HuH-7.5 (cell line): ENCODE data around the gene NKD1.
"Not testable (repeated sequence)": the region's sequence is repeated elsewhere in the genome, so short reads cannot be mapped to it uniquely, and the experiment has no call there.

Experiments
- DNase-seq: peaks from one replicate; pipeline ENCODE4 v3.0.0; 2011; ENCODE audit warnings: low spot score

Gene NKD1

DNA sequence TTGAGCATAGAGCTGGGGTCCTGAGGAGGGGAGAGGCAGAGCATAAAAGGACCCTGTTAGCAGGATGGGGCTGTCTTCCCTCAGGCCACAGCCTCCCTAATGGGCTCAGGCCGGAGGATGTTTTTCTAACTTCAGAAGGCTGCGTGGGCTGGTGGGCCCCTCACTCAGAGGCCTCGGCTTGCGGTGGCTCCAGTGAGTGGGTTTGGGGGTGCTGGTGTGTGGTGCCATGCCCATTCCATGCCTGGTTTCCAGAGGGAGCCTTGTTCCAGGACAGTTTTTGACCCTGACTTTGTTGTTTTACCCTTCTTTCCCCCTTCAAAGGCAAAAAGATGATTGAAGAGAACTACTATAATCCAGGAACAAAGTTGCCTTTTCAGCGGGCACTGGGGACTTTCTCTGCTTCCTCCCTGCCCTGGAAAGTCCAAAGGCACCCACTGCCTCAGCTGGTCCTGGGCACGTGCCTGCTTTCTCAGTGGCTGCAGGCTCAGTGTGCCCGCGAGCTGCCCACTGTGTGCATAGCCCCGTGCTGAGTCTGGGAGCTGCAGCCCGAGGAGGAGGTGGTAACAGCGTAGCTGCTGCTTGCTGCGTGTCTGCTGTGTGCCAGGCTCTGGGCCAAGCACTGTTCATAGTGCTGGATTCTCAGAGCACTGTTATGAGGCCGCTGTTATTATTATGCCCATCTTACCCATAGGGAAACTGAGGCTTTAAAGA, 11.8 kb downstream of the NKD1 start:
- DNase-seq = no peak

DNA sequence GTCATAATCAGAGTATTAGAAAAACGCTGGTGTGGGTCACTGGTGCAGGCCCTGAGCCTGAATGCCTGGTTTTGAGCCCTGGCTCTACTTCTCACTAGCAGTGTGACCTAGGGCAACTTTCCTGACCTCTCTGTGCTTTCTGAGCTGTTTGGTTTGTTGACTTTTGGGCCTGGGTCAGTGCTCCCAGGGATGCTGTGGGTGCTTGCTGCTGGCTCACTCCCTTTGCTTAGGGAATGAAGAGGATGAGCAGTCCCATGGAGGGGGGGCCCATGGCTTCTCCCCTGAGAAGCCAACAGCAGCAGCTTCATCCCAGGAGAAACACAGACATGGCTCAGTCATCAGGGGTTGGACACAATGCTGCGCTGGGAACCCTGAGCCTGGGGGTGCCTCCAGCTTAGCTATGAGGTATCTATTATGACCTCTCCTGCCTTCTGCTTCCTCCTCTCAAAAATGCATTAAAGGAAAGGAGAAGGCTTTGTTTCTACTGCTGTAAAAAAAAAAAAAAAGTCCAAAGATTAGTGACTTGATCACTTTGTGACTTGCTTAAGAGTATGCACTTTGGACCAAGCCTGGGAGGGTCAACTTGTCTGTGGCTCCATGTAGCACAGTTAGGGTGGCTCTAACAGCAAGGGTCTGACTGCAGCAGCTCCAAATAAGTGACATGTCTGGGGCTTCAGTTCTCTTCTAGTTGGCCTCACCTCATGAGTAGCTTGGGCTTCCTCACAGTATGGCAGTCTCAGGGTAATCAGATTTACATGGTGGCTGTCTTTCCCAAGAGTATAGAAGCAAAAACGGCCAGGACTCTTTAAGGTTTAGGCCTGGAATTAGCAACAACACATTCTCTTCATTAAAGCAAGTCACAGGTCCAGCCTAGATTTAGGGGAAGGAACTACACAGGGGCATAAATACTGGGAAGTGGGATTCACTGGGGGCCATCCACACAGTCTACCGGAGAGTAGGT, 13.0 kb downstream of the NKD1 start:
- DNase-seq = no peak

DNA sequence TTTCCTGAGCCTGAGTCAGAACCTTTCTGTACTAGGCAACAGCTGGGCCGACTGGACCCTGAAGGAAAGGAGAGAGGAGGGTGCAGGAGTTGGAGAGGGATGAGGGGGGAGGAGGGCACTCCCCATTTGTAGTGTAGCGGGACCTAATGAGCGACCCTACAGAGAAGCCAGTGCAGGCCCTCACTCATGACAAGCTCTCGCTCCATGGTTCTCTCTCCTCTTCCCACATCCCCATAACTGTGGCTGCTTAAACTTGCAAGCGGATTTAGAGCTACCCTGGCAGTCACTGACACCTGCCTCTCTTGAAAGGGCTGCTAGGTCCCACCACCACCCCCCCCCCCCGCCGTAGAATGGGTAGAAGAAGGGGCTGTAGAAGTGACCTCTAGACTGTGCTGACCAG, 14.5 kb downstream of the NKD1 start:
- DNase-seq = no peak

DNA sequence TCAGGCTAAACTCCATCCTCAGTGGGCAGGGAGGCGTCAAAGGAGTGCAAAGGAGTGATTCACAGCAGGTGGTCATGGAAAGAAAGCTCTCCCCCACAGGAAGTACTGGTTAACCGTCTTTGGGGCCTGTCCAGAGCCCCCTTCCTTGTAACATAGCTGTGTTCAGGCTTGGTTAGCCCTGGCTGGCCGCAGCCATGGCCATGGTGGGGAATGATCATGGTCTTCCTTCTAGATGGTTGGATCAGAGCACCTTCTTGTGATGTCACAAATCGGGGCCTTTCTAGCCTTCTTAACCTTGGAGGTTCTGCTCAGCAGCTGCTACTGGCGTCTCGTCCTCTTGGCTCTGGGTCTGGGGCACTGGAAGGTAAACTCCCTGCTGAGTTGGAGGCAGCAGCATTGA, 15.8 kb downstream of the NKD1 start:
- DNase-seq = no peak

DNA sequence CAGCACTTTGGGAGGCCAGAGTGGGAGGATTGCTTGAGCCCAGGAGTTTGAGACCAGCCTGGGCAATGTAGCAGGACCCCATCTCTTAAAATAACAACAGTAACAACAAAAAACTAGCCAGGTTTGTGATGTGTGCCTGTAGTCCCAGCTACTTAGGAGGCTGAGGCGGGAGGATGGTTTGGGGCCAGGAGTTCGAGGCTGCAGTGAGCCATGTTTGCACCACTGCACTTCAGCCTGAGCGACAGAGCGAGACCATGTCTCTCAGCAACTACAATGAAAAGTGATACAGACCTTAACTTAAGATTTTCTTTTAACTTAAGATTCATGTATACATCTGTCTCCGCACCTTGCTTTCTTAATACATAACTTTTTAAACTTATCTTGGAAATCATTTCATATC, 17.2 kb downstream of the NKD1 start:
- no peak for DNase-seq

DNA sequence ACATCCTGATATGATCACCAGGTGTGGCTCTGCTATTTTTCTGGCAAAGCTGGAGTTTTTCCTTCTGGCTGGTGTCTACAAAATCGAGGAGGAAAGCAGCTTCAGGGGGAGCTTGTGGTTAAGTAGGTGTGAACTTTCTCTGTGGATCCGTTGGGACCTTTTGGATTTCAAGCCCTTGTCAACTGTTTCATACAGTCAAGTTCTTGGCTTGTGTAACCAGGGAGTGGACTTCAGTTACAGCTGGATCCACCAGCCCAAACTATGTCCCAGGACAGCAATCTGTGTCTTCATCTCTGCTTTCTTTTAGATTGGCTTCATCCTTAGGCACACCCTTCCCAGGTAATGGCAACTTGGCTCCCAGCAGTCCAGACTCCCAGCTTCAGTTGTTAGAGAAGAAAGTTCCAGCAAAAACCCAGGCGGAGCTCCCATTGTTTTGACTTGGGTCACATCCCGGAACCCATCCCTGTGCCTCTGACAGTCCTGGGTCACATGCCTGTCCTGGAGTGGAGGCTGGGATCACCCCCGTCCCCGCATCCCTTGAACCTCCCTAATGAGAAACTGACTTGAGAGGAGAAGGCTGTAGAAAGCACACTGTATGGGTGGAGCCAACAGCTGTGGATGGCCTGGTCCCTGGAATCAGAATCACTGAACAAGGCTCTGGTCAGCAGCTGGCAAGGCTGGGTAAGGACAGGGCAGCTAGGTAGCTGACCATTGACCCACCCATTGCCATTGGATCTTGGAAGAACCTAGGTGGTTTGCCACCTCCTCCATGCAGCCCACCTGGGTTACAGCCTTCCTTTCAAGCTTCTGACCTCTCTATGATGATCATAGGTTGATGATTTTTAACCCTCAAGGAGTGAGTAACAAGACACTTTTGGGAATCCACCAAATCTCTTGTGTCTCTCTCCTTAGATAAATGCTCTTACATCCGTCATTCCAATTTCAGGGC, 18.1 kb downstream of the NKD1 start:
- no peak for DNase-seq

DNA sequence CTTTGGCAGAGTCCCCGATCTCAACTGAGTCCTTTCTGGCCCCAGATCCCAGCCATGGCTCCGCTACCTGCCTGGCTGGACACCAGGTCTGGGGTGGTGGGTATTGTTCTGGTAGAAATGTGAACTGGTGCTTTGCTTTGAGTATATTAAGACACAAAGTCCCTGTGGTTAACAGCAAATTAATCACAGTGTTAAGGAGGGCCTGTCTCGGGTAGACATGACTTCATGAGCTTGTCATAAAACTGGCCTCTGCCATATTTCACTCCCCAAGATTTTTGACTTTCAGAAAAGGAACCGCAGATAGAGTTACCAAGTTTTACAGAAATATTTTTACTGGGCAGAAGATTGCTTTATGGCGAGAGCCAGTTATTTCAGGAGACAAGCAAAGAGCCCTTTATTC, 19.5 kb downstream of the NKD1 start:
- no peak for DNase-seq

DNA sequence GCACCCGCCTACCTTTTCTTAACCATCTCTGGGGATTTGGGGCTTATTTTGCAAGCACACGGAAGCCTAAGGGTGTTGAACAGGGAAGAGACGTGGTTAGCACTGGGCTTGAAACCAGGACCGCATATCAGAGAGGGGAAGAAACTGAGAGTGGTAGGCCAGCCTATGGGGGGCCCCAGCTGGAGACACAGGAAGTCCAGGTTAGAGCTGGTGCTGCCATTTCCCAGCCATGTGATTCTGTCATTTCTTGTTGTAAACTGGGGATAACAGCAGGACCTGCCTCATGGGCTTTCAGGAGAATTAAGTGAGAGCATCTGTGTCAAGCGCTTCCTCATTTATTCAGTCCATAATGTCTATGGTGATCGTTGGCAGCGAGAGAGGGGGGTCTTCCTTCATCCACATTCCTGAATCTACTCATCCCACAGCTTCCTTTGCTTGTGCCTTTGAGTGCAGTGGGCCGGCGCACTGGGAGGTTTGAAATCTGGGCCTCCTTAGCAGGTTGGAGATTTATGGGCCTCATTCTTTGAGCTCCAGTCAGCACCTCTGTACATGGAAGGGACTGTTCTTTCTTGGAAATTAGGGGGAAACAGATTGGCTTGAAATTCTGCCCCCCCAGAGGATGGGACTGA, 20.1 kb downstream of the NKD1 start:
- no peak for DNase-seq

DNA sequence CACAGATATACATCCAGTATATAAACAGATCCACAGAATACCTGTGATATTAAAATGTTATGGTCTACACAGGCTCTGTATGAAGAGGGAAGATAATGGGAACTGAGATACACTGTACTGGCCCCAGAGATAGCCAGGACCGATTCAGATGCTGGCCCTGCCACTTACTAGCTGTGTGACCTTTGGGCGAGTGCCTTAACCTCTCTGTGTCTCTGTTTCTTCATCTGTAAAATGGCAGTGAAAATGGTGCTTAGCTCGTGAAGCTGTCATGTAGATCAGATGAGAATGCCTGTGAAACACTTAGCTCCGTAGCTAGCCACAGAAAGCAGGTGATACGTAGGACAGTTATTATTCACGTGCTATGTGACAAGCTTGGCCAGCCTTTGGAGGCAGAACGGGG, 22.2 kb downstream of the NKD1 start:
- no peak for DNase-seq

DNA sequence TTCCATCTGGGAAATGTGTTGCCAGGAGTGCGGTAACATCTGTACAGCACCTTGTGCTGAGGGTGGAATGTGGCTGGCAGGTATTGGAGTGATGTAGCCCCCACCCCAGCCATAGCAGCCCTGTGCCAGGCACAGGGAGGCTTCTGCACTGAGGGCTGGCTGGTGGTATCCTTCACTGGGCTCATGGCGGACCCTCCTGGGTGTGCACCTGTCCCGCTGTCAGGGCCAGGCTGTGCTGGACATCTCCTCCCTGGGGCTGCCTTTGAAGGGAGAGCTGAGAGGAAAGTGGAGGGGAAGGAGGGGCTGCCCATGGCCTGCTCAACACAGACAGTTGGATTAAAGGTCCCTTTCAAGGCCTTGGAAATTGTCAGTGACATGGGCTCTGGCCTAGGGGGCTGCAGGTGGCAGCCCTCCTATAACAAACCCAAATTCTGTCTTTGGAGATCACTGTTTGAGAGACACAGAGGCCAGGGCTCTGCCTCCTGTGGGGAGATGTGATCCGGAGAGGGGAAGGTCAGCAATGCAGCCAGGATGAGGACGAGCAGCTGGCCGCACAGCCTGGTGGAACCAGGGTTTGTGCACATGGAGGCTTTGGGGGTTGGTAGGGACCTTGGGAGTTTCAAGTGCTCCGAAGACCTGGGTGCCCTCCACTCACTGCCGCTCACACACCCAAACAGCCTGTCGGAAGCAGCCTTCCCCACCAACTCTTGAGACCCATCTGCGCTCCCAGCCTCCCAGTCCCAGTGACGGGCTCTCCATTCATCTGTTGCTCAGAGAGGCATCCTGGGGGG, 22.8 kb downstream of the NKD1 start:
- DNase-seq = no peak

DNA sequence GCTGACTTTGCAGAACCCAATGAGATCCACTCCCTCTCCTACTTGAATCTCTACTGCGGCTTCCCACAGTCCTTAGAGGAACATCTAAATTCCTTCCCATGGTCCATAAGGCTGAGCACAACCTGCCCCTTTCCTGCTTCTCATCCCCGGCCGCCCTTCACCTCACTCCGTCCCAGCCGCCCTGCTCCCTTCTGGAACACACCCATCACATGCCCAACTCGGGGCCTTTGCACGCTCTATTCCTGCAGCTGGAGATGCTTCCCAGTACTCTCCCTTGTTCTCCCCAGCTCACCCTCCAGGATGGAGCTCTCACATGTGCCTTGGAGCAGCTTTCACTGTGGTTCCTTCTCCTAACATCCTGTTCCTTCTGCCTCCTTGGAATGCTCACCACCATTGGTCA, 23.6 kb downstream of the NKD1 start:
- DNase-seq = no peak

DNA sequence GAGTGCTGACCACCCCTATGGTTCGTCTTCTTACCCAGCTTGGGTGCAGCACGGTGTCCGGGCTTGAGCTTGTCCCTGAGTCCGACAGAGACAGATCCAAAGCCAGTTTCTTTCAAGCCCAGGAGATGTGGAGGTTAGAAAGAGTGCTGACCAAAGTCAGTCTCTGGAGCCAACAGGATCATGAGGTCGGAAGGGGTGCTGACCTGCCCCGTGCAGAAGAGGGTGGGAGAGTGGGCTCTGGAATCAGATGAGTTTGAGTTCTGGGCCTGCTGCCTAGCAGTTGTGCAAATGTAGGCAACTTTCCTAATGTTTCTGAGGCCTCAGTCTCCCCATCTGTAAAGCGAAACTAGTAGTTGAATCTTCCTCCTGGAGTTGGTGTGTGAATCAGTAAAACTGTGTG, 24.5 kb downstream of the NKD1 start:
- DNase-seq = no peak

DNA sequence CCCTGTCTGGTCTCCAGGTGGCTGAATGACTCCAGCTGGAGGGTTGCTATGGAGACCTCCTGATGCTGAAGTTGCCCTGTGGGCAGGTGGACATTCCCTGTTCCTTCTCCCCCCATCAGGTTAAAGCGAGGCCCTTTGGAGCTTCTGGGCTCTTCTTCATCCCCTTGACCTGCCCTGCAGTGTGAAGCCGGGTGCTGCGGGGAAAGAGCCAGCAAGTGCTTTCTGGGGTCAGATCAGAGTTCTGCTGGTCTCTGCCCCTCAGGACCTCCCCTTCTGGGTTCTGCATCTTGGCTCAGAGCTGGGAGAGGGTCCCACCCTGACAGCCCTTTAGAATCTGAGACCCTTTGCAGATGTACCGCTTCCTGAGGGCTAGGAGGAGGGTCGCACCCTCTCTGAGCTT, 25.1 kb downstream of the NKD1 start:
- DNase-seq = no peak

DNA sequence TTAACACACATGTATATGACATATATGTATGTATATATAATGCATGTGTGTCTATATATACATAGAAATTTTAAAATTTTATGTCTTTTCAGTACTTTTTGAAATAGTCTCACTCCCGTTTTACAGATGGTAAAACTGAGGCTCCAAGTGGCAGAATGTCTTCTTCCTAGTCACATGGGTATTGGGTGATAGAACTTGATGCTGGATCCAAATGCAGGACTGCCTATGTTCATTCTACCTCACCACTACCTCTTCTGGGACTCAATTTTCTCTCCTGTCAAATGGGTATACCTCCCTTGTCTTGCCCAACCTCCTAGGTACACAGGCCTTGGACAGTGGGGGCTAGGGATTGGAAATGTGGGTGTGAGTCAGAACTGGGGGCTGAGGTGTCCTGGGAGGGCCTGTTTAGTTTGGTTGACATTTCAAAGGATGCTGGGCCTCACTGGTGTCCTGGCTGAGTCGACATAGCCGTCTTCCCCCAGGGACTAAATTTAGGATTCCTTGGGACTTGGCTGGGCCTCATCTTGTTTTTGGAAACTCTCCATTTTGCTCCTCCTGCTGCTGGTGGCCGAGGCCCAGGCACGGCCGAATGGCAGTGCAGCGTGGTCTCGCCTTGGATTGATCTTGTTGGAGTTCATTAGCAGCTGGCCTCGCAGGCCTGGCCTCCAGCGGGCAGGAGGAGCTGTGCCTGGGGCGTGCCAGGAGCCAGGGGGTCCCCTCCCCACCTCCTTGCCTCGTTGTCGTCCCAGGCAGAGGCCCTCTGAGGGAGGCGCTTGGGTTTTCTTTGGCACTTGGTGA, 25.9 kb downstream of the NKD1 start:
- no peak for DNase-seq

DNA sequence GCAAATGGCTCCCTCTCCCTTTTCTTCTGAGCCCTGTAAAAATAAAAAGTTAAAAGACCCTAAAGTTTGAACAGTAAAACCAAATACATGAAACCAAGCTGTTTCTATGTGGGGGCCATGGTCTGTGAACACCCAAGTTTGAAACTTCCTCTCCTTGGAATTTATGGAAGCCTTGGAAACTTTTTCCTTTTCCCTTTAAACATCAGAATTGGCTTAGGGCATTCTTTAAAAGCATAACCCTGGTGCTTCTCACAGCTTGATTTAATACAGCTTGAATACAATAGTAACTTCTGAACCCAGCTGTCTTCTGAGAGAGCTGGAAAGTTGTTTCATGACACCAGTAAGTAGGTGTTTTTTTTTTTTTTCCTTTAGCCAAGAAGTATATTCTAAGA, 26.5 kb downstream of the NKD1 start:
- DNase-seq = no peak

DNA sequence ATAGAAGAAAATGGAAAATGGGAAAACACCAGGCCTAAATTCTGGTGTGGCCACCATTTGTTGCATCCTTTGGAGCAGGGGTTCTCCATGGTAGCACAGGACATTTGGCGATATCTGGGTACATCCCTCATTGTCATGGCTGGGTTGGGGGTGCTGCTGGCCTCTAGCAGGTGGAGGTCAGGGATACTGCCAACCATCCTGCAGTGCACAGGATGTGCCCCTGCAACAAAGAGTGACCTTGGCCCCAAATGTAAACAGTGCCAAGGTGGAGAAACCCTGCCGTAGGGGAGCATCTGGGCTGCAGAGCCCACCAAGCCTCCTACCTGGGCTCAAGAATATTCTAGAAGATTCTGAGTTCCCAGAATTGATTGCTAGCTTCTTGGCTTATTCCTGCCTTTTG, 27.5 kb downstream of the NKD1 start:
- DNase-seq = no peak

DNA sequence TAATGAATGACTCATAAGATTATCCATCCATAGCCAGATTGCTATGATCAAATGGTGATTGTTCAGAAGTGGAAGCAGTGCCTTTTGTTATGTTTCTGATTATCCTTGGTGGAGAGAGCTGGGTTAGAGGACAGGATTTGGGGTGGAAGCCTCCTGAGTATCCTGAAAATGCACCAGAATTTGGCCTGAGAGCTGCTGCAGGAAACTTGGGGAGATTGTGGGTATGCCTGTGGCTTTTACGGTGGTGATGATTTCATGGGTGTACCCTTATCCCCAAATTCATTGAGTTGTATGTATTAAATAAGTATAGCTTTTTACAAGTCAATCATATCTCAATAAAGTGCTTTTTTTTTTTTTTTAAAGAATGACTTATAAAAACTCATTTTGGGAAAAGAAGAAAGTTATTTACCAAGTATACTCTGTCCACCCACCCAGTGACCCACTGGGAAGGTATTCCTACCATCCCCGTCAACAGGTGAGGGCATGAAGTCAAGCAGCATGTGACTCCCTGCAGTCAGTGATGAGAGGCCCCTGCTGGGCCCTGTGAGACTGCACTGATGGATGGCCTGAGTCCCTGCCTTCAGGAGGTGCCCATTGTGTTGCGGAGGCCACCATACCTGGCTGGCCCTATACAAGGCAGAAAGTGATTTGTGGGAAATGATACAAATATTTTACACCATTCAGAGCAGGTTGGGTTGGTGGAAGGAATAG, 28.4 kb downstream of the NKD1 start:
- DNase-seq = no peak

DNA sequence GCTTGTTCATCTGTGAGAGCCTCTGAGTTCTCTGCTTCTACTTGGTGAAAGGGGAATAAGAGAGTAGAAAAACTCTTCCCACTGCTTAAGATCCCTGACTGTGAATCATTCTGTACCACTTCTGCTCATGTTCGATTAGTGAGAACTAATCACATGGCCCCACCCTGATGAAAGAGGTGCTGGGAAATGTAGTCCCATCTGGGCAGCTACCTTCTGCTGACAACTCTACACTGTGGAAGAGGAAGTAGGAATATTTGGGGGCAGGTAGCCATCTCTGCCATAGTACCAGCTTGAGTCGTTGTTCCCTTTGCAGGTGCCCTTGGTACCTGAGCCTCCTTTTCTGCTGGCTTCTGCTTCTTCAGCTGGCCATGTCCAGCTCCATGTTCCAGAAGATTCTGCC, 29.9 kb downstream of the NKD1 start:
- DNase-seq = no peak

DNA sequence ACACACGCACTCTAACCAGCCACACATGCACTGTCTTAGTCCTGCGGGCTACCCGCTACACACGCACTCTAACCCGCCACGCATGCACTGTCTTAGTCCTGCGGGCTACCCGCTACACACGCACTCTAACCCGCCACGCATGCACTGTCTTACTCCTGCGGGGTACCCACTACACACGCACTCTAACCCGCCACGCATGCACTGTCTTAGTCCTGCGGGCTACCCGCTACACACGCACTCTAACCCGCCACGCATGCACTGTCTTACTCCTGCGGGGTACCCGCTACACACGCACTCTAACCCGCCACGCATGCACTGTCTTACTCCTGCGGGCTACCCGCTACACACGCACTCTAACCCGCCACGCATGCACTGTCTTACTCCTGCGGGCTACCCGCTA, 31.2 kb downstream of the NKD1 start:
- DNase-seq = not testable (repeated sequence)
